H9 (cell line): ENCODE measurements around the gene DISC1. TPM values are rescaled to one million over a fixed set of nuclear protein-coding genes. Genes with fewer than 3 reads are reported as not detected.

ENCODE experiments used
- DNase-seq: peaks from one replicate; pipeline ENCODE4 v3.0.0-alpha.2; 2017
- H2AFZ ChIP-seq: one replicate; pipeline ENCODE4 v1.6.1; 2013; ENCODE audit warnings: mild to moderate bottlenecking, low read length, control low read depth, moderate library complexity
- H2AK5ac ChIP-seq: 2 replicates; pipeline ENCODE4 v1.6.1; 2013; ENCODE audit warnings: low read length, control low read depth, mixed read lengths; ENCODE audit not compliant: insufficient read length
- H2BK120ac ChIP-seq: one replicate; pipeline ENCODE4 v1.6.1; 2013; ENCODE audit warnings: low read depth, mild to moderate bottlenecking, low read length, control low read depth, inconsistent platforms; ENCODE audit not compliant: poor library complexity, severe bottlenecking
- H2BK12ac ChIP-seq: 2 replicates; pipeline ENCODE4 v1.6.1; 2013; ENCODE audit warnings: low read length, control low read depth, mixed read lengths, low read depth; ENCODE audit not compliant: insufficient read length
- H2BK15ac ChIP-seq: 2 replicates; pipeline ENCODE4 v1.6.1; 2013; ENCODE audit warnings: low read depth, low read length, control low read depth
- H2BK20ac ChIP-seq: one replicate; pipeline ENCODE4 v1.6.1; 2013; ENCODE audit warnings: low read depth, mild to moderate bottlenecking, low read length, control low read depth, inconsistent platforms; ENCODE audit not compliant: poor library complexity, severe bottlenecking
- H2BK5ac ChIP-seq: 2 replicates; pipeline ENCODE4 v1.6.1; 2013; ENCODE audit warnings: low read length, control low read depth, mixed read lengths; ENCODE audit not compliant: insufficient read length
- H3K14ac ChIP-seq: 2 replicates; pipeline ENCODE4 v1.6.1; 2013; ENCODE audit warnings: low read length, control low read depth; ENCODE audit not compliant: insufficient read depth
- H3K18ac ChIP-seq: 2 replicates; pipeline ENCODE4 v1.6.1; 2013; ENCODE audit warnings: low read depth, mild to moderate bottlenecking, mixed read lengths, low read length, control low read depth; ENCODE audit not compliant: insufficient read length
- H3K23ac ChIP-seq: 2 replicates; pipeline ENCODE4 v1.6.1; 2013; ENCODE audit warnings: low read length, control low read depth, mixed read lengths, low read depth; ENCODE audit not compliant: insufficient read length
- H3K23me2 ChIP-seq: 2 replicates; pipeline ENCODE4 v1.6.1; 2013; ENCODE audit warnings: low read depth, mild to moderate bottlenecking, mixed read lengths, low read length, control low read depth; ENCODE audit not compliant: insufficient read length, poor library complexity, severe bottlenecking
- H3K27ac ChIP-seq: 2 replicates; pipeline ENCODE4 v1.5.1; 2013; ENCODE audit warnings: low read length, control low read depth, mixed read lengths, low read depth; ENCODE audit not compliant: insufficient read length
- H3K27me3 ChIP-seq: 2 replicates; pipeline ENCODE4 v1.6.1; 2013; ENCODE audit warnings: low read length, control low read depth, inconsistent platforms; ENCODE audit not compliant: insufficient read depth
- H3K4ac ChIP-seq: 2 replicates; pipeline ENCODE4 v1.6.1; 2013; ENCODE audit warnings: low read depth, mild to moderate bottlenecking, control low read depth, inconsistent platforms, low read length, moderate library complexity
- H3K4me1 ChIP-seq: 2 replicates; pipeline ENCODE4 v1.6.1; 2013; ENCODE audit warnings: low read length, control low read depth, inconsistent platforms; ENCODE audit not compliant: insufficient read depth
- H3K4me2 ChIP-seq: 2 replicates; pipeline ENCODE4 v1.6.1; 2013; ENCODE audit warnings: low read length, control low read depth, mixed read lengths; ENCODE audit not compliant: insufficient read length, insufficient read depth
- H3K56ac ChIP-seq: 2 replicates; pipeline ENCODE4 v1.6.1; 2013; ENCODE audit warnings: low read depth, mild to moderate bottlenecking, mixed read lengths, low read length, control low read depth; ENCODE audit not compliant: insufficient read length
- H3K79me1 ChIP-seq: 2 replicates; pipeline ENCODE4 v1.6.1; 2013; ENCODE audit warnings: low read depth, mild to moderate bottlenecking, moderate library complexity, low read length, control low read depth, inconsistent platforms; ENCODE audit not compliant: insufficient read depth, poor library complexity, severe bottlenecking
- H3K79me2 ChIP-seq: 2 replicates; pipeline ENCODE4 v1.6.1; 2013; ENCODE audit warnings: low read length, control low read depth, inconsistent platforms; ENCODE audit not compliant: insufficient read depth
- H3K9ac ChIP-seq: 2 replicates; pipeline ENCODE4 v1.6.1; 2013; ENCODE audit warnings: low read length, control low read depth, mixed read lengths; ENCODE audit not compliant: insufficient read length; ENCODE audit errors: extremely low read depth
- H3K9me3 ChIP-seq: one replicate; pipeline ENCODE4 v1.6.1; 2013; ENCODE audit warnings: low read depth, low read length, inconsistent platforms; ENCODE audit not compliant: control insufficient read depth
- H3T11ph ChIP-seq: one replicate; pipeline ENCODE4 v1.6.1; 2013; ENCODE audit warnings: mild to moderate bottlenecking, low read length, control low read depth, inconsistent platforms
- H4K20me1 ChIP-seq: one replicate; pipeline ENCODE4 v1.6.1; 2013; ENCODE audit not compliant: control insufficient read depth, insufficient read length, insufficient read depth
- H4K5ac ChIP-seq: 2 replicates; pipeline ENCODE4 v1.6.1; 2013; ENCODE audit warnings: low read depth, mild to moderate bottlenecking, mixed read lengths, low read length, control low read depth; ENCODE audit not compliant: insufficient read length
- H4K8ac ChIP-seq: replicated peaks from 2 replicates; pipeline ENCODE4 v1.6.1; 2013; ENCODE audit warnings: low read length, control low read depth, mixed read lengths, low read depth; ENCODE audit not compliant: insufficient read length
- H4K91ac ChIP-seq: 2 replicates; pipeline ENCODE4 v1.6.1; 2013; ENCODE audit warnings: low read depth, mild to moderate bottlenecking, moderate library complexity, mixed read lengths, low read length, control low read depth; ENCODE audit not compliant: insufficient read length
- H3K27ac Mint-ChIP-seq, 3 experiments: 2 replicates in 2 of 3; 3 replicates in 1 of 3; pipeline ENCODE4 v1.8.0; 2020 to 2021; ENCODE audit warnings: mixed read lengths in 3 of 3, mild to moderate bottlenecking in 1 of 3, moderate library complexity in 1 of 3
- H3K27me3 Mint-ChIP-seq: 2 replicates; pipeline ENCODE4 v1.8.0; 2021; ENCODE audit warnings: low read depth, mild to moderate bottlenecking, moderate library complexity, mixed read lengths
- H3K36me3 Mint-ChIP-seq, 3 experiments: 2 replicates in 2 of 3; 3 replicates in 1 of 3; pipeline ENCODE4 v1.8.0; 2020 to 2021; ENCODE audit warnings: low read depth in 3 of 3, mixed read lengths in 3 of 3; ENCODE audit not compliant: insufficient read depth in 1 of 3
- H3K4me1 Mint-ChIP-seq, 2 experiments: 2 replicates each; pipeline ENCODE4 v1.8.0; 2020; ENCODE audit warnings: mixed read lengths in 2 of 2
- H3K4me3 Mint-ChIP-seq, 2 experiments: 2 replicates in 1 of 2; 3 replicates in 1 of 2; pipeline ENCODE4 v1.8.0; 2020 to 2021; ENCODE audit warnings: mild to moderate bottlenecking in 2 of 2, mixed read lengths in 2 of 2, moderate library complexity in 1 of 2
- H3K9me3 Mint-ChIP-seq, 2 experiments: 2 replicates in 1 of 2; 3 replicates in 1 of 2; pipeline ENCODE4 v1.8.0; 2020; ENCODE audit warnings: mild to moderate bottlenecking in 2 of 2, mixed read lengths in 2 of 2, moderate library complexity in 1 of 2
- CTCF ChIP-seq: fragments of 200-600 bp; sonication (generic); conservative IDR thresholded peaks from 3 replicates; pipeline ENCODE4 v1.8.0; 2021; ENCODE audit warnings: antibody characterized with exemption, mild to moderate bottlenecking
- WGBS: extraction: QIAGEN DNeasy Blood & Tissue Kit; methylation state at CpG from one replicate; pipeline ENCODE4 v1.1.7; 2013; ENCODE audit warnings: missing lambda C conversion rate, low lambda C conversion rate, mixed read lengths; ENCODE audit not compliant: insufficient read length; ENCODE audit errors: extremely low coverage; 5-methylcytosine and 5-hydroxymethylcytosine counted together
- total RNA-seq: library from RNA; stranded (reverse); gene quantifications from 2 replicates; pipeline ENCODE4 v1.2.1, GENCODE V29; 2021

Gene DISC1
- total RNA-seq, 1 experiment from 2014 or later, result 2.5 TPM

- Histone ChIP-seq H4K20me1 (no peaks in the 10 kb centered on the region), H2AFZ (no peak overlapping the region), H4K91ac (no peak overlapping the region), H3K79me2 (no peaks in the 10 kb centered on the region; the same call in 1 of the 2 replicates), H3K56ac (no peak overlapping the region), H3T11ph (no peak overlapping the region), H2BK15ac (no peak overlapping the region), H3K4me1 (no peaks in the 10 kb centered on the region), H4K8ac (no peak overlapping the region), H3K18ac (no peak overlapping the region), H2BK5ac (no peak overlapping the region), H4K5ac (no peak overlapping the region), H3K79me1 (no peaks in the 10 kb centered on the region), H2BK120ac (no peak overlapping the region), H3K4me2 (no peak overlapping the region), H2AK5ac (no peak overlapping the region), H3K23ac (no peak overlapping the region), H3K27ac (no peak overlapping the region), H3K4ac (no peak overlapping the region), H3K9ac (no peak overlapping the region), H2BK12ac (no peak overlapping the region), H3K23me2 (no peaks in the 10 kb centered on the region), H2BK20ac (no peak overlapping the region), H3K14ac (no peak overlapping the region), H3K27me3 (no peaks in the 10 kb centered on the region), H3K9me3 (no peaks in the 10 kb centered on the region)
- H3K36me3 Mint-ChIP-seq, result no peaks in the 10 kb centered on the region
- DNase-seq, result no peak
- no peak for TF ChIP-seq CTCF
- no CpG with 5 or more reads among the region's 3 CpGs for WGBS
- H3K9me3 Mint-ChIP-seq, result no peaks in the 10 kb centered on the region
- H3K4me1 Mint-ChIP-seq, result 0 out of 4 replicates have a peak, but pooled peaks cover 0 to 3% of the 10 kb centered on the region in 2 experiments
- no peak overlapping the region for H3K27ac Mint-ChIP-seq
- H3K4me3 Mint-ChIP-seq, result no peak overlapping the region
- H3K27me3 Mint-ChIP-seq, result peaks cover 6% of the 10 kb centered on the region; the same call in 1 of the 2 replicates
These were observed 181.5 kb downstream of the DISC1 start for GRCh38 chr1:231808116-231808515.
